GM19467 (cell line): ENCODE results near the gene RTRAF.

Source experiments
- ATAC-seq: cut with Tn5 transposase; IDR thresholded peaks from one replicate; pipeline ENCODE4 v1.9.1; 2021; ENCODE audit warnings: mild to moderate bottlenecking, moderate library complexity; ENCODE audit not compliant: unreplicated experiment

Gene RTRAF

DNA sequence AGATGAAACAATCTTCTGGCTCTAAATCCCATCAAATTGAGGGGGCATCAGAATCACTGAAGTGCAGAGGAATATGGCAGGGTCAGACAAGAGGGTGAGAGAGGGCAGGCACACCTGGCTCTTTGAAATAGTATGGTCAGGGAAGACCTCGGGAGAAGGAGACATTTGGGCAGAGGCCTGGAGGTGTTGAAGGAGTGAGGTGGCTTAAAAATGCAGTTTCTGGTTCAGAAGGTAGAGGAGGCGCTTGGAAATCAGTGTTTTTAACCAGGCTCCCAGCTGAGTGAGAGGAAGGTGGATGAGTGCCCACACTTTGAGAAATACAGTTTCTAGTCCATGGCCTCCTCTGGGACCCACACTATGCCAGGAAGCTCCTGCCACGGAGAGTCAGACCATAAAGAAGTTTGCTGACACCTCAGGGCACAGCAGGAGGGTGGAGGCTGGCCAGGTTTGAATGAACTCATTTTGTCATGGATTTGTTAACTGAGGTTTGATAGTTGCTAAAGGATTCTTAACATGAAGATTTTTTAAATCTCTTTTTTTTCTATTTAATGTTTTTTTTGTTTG, 59.4 kb downstream of the RTRAF start:
- no peak for ATAC-seq

DNA sequence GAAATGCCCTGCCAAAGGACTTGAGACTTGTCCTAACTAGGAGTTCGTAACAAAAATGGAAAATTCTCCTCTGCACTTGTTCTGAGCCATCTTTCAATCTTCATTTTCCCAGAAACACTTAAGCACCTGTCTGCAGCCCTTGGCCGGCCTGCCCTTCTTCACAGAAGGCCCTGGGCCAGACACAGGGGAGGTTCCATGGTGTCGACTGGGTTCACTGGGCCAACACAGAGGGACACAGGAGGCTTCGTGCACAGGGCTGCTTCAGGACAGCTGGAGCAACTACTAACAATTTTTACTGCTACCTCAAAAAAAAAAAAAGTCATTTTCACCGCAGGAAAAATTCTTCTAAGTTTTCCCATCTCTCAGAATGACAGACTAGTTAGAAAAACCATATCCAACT, 59.9 kb downstream of the RTRAF start:
- ATAC-seq: no peak

DNA sequence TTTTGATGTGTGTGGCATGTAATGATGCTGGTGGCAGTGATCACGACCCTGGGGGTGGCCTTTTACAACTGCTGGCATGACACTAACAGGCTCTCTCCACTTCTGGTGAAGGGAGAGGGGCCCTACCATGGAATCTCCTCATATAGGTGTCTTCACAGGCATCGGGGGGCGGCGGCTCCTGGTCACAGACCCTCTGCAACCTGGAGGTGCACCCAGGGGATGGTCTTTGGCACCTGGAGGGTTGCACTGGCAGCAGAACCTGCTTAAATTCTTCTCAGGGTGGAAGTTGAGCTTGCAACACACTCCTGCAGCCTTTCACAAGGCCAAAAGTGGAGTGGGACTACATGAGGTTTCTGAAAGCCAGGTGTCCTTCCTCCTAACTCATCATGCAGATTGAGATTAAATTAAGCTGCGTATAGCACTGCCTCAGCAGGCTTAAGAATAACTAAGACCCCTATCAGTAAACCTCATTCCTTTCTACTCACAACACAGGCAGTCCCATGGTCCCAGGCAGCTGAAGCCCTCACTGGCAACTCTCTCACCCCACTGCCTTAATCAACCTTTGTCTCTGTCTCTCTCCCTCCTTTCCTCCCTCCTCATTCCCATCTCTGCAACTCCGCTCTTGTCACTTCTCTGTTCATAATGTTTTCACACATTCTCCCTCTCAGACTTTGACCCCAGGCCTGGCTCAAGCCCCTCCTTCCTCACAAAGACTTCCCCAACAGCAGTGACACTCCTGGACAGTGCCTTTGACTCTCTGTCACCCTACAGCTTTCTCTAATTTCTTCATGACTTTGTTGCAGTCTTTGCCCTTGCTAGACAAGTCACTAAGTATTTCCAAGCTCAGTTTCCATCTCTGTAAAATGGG, 60.6 kb downstream of the RTRAF start:
- no peak for ATAC-seq

DNA sequence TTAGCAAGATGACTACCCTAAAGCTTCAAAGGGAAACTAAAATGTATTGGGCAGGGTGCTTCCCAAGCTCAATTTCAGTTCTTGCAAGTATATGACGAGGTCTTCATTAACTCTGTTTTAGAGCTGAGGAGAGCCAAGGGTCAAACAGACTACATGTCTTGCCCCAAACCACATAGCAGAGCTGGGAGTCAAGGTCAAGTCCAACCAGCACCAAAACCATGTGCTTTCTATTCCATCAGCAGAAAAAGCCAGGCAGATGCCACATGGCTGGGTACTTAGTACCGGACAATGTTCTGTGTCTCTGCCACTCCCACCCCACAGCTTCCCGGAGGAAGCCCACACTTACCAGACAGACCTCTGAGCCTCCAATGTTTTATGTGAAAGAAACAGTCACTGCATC, 61.9 kb downstream of the RTRAF start:
- no peak for ATAC-seq

DNA sequence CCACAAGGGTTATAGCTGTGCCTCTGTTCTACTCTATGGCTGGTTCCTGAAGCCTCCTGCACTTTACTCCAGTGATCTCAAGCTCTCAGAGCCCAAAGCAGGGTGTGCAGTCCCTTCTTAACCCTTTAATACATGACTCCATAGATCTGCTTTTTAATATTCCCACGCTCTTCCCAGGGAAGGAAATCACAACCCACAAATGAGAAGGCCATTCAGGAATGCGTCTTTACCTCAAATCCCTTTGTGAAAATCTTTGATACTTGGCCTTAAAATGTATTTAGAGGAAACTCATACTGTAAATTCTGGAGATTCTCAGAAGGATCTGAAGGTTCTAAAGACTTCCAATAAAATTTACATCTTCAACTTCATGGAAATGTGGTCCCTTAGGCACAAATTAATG, 62.5 kb downstream of the RTRAF start:
- ATAC-seq: no peak

DNA sequence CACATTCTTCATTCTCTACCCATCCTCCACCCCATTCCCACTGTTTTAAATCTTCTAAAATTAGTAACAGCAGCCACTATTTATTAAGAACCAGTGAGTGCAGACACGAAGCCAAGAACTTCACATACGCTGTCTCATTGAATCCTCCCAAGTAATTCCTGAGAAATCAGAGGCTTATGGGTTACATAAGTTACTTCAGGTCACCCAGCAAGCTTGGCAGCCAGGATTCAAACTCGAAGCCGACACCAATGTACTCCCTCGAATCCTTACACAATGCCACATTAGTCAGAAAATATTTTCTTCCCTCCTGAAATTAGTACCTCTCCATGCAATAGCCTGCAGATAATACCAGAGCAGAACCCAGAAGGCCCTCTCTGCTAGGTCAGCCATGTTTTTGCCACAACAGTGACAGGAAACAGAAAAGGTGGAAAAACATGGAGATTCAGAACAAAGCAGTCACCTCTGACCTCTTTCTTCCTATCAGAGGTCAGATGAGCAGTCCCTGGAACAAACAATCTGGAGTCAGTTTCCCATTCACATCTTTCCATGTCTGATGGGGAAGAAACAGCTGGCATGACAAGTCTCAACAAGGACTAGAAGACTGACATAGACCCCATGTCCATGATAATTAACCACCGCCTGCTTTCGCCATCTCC, 63.1 kb downstream of the RTRAF start:
- ATAC-seq: no peak

DNA sequence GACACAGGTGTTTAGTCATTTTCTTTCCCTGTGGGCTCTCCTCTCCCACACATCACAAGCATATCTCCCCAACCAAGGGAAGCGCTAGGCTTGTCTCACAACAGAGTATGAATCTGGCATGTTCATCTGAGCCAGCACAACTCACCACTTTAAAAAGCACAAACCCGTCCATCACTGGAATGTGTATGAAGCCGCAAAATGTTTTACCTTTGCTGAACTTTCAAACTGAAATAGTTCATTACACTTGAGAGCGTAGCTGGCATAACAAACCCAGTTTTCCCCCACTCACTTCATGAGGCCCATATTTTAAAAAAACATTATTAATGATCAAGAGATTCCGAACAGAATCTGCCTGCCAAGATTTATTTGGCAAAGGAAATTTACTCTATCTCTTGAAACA, 63.7 kb downstream of the RTRAF start:
- ATAC-seq: no peak

DNA sequence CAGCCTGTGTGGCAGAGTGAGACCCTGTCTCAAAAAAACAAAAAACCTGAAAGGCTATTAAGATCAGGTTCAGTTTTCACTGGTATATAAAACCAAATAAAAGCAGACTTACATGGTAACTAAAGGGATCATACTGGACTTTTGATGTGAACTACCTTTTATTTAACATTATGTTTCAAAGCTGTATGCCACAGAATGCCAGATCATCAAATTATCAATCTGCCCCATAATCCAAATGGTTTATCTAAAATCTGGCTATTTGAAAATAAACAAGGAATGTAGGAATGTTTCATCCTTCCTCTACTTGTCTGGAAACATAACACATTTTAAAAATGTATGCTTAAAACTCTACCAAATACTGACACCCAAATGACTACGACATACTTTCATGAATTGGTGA, 65.3 kb downstream of the RTRAF start:
- no peak for ATAC-seq

DNA sequence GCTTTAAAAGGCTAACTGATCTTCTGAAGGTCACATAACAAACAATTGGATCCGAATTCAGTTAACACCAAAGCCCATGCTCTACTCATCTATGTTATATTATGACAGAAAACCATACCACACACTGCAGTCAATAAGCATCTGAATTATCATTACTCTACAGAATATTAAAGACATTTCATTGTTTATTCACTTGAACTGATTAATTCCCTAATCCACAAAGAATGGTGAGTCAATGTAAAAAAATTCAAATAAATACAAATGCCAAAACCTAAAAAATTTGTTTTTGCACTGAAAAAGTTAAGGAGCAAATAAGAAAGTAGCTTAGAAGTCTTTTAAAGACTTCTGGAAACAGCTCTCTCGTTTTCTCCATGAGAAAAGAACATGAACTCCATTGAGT, 65.8 kb downstream of the RTRAF start:
- ATAC-seq: no peak

DNA sequence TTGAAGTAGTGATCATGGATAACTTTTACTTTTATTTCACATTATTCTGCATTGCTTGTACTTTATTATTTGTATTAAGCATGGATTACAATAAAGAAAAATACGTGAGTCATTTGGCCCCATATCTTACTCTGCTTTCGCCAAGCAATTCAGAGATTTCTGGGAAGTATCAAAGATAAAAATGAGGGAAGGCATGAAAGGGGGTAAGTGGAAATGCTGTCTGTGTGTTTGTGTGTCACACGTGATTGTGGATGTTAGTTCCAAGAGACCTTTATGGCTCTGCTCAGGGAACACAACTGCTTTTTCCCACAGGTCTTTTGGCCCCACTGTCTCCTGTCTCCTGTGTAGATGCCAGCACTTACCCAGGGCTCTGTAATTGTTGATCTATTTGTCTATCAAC, 69.0 kb downstream of the RTRAF start:
- ATAC-seq: no peak

DNA sequence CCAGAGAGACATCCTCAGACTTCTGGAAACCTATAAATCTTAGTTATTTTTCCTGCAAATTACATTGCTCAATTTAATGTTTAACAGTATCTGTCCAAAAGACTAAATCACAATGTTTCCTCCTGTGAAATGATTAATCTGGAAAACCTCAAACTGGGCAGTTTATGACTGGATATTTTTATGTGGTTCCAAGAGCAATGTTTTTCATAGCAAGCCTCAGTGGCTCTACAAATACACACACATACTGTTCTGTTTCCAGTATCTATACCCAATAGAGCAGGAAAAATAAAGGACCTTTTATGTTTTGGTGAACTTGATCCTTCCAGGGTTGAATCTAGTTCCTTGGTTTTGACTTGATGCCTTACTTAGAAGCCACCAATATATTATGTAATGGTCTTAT, 70.3 kb downstream of the RTRAF start:
- no peak for ATAC-seq

DNA sequence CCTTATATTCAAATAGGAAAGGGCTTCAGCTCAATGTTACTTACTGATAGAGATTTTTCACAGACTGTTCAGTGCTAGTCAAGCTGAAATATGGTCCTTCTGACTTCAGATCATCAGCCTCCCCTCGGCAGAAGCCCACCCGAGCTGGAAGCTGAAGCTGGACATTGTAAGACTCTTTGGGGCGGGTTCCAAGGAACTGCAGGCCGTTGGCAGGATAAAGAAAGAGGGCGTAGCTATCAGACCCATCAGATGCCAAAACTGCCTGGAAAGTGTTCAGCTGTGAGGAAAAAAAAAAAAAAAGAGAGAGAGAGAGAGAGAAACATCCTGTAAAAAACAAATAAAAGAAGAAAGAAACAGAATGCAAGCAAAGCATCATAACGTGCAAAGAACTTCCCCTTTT, 70.7 kb downstream of the RTRAF start:
- no peak for ATAC-seq
